ENCODE results near the gene CPA5. TPM values are rescaled to one million over a fixed set of nuclear protein-coding genes. Genes with fewer than 3 reads are reported as not detected.

The CPA5 gene
- total and polyA plus RNA-seq, 2 of the 8 experiments (the other 6 are each of a cell fraction or from before 2014, with no cell fraction given) = 0.12 TPM; not detected in 1

GRCh38 chr7:130396109-130396508 is 51.5 kb downstream of the CPA5 start:
- FAIRE-seq = no peak
- Histone ChIP-seq H2BK20ac (ENCODE audit: low read length) (no peak overlapping the region), H4K8ac (ENCODE audit: extremely low read depth, insufficient read depth, low read length) (no peak overlapping the region), H2BK120ac (replicated peaks; ENCODE audit: low read depth, low read length) (no peak overlapping the region), H3K14ac (ENCODE audit: insufficient read length) (no peak overlapping the region), H2AK5ac (ENCODE audit: low read depth, low read length) (no peak overlapping the region), H3K36me3 (ENCODE audit: control insufficient read depth in 2 of 4, insufficient read depth in 4 of 4, low read length in 3 of 4) (no peaks in the 10 kb centered on the region), H3K4me1 (replicated peaks in 1 of 4; ENCODE audit: control insufficient read depth in 3 of 4, insufficient read depth in 4 of 4, low read length in 3 of 4) (peaks cover 0 to 2% (median 0%) of the 10 kb centered on the region in 4 experiments; a peak in 2 of 7 replicates), H3K9ac (replicated peaks in 1 of 4; ENCODE audit: extremely low read depth in 1 of 4, low read depth in 3 of 4, low read length in 3 of 4) (no peak overlapping the region), H3K4me2 (ENCODE audit: insufficient read depth in 1 of 2, low read depth in 2 of 2, low read length in 2 of 2) (no peak overlapping the region), H3K4ac (replicated peaks; ENCODE audit: insufficient read length, low read depth, low read length) (no peak overlapping the region), H2BK12ac (ENCODE audit: low read depth, low read length) (no peak overlapping the region), H4K20me1 (replicated peaks in 1 of 2; ENCODE audit: control insufficient read depth in 1 of 2, insufficient read depth in 2 of 2, low read length in 2 of 2) (no peaks in the 10 kb centered on the region), H2BK15ac (ENCODE audit: low read length) (no peak overlapping the region), H3K23me2 (ENCODE audit: low read depth, low read length) (no peaks in the 10 kb centered on the region), H4K91ac (replicated peaks; ENCODE audit: insufficient read length, low read length) (no peak overlapping the region), H3K79me2 (ENCODE audit: control insufficient read depth in 1 of 2, insufficient read depth in 2 of 2, low read length in 2 of 2) (no peaks in the 10 kb centered on the region), H2BK5ac (ENCODE audit: low read depth, low read length) (no peak overlapping the region), H2AFZ (ENCODE audit: low read length) (no peak overlapping the region), H3K27me3 (replicated peaks in 1 of 4; ENCODE audit: control insufficient read depth in 3 of 4, extremely low read depth in 1 of 4, insufficient read depth in 3 of 4, low read length in 3 of 4) (no peaks in the 10 kb centered on the region), H3K27ac (ENCODE audit: low read depth, low read length) (no peak overlapping the region), H4K5ac (ENCODE audit: insufficient read length, low read depth, low read length) (no peak overlapping the region), H3K56ac (replicated peaks; ENCODE audit: insufficient read length, low read depth, low read length) (no peak overlapping the region), H3K4me3 (ENCODE audit: extremely low read depth in 1 of 4, insufficient read depth in 2 of 4, low read depth in 3 of 4, low read length in 4 of 4) (no peak overlapping the region), H3K79me1 (ENCODE audit: low read depth, low read length) (no peaks in the 10 kb centered on the region), H3K18ac (ENCODE audit: extremely low read depth, low read length) (no peak overlapping the region), H3K23ac (ENCODE audit: insufficient read length) (no peak overlapping the region), H3K9me3 (ENCODE audit: insufficient read depth in 2 of 2, low read depth in 1 of 2, low read length in 1 of 2) (no peaks in the 10 kb centered on the region)
- POLR2A ChIA-PET (ENCODE audit: partially characterized antibody) = no interaction called here
- WGBS, 2 experiments (ENCODE audit: extremely low coverage in 1 of 2, insufficient coverage in 1 of 2, insufficient read length in 1 of 2, insufficient replicate concordance in 2 of 2, low coverage in 1 of 2, low lambda C conversion rate in 2 of 2, missing lambda C conversion rate in 1 of 2) = 92% methylated on average over 3 of the region's 3 CpGs; no CpG with 5 or more reads in 1 of the 2 experiments
- TF ChIP-seq JUND (IDR thresholded peaks at IDR 0.05; ENCODE audit: low read length) (no peak), RNF2 (IDR thresholded peaks at IDR 0.05; ENCODE audit: borderline replicate concordance, low read depth, low read length, missing control alignments, poor library complexity, severe bottlenecking) (no peak), JUN (IDR thresholded peaks at IDR 0.05; ENCODE audit: low read depth, low read length) (no peak), KDM5A (IDR thresholded peaks at IDR 0.05; ENCODE audit: low read length) (no peak), POU5F1 (IDR thresholded peaks at IDR 0.05; ENCODE audit: low read depth, low read length) (no peak), NRF1 (IDR thresholded peaks at IDR 0.05; ENCODE audit: low read depth, low read length) (no peak), PHF8 (conservative IDR thresholded peaks at IDR 0.05; ENCODE audit: low read depth, low read length) (no peak), EZH2 (IDR thresholded peaks at IDR 0.05; ENCODE audit: low read depth, low read length, severe bottlenecking) (no peak), TAF1 (IDR thresholded peaks at IDR 0.05; ENCODE audit: low read depth, low read length) (no peak), SUZ12 (IDR thresholded peaks at IDR 0.05; ENCODE audit: low read length) (no peak)
- no peak for DNase-seq (ENCODE audit: low read depth in 1 of 2, low spot score in 2 of 2)
- CTCF ChIA-PET (ENCODE audit: partially characterized antibody) = interaction anchor here (2.3 kb wide), 1 partner anchor 15 kb away, joined by 11 read pairs; the partner anchor contains the start of gene CPA1

Measured in H1 (cell line).